SK-N-SH treated with all-trans-retinoic acid at 6 μM for 48 hours (cell line): ENCODE results near the gene TSHB.

ENCODE experiments used
- BACH2 ChIP-seq: fragments of 250-450 bp; sonication (Bioruptor Pico); IDR thresholded peaks from 2 replicates; pipeline ENCODE4 v1.9.0; 2021; ENCODE audit warnings: mild to moderate bottlenecking, borderline replicate concordance
- TCF4 ChIP-seq: fragments of 250-450 bp; sonication (Bioruptor Pico); IDR thresholded peaks from 2 replicates; pipeline ENCODE4 v1.8.0; 2021; ENCODE audit warnings: mild to moderate bottlenecking, moderate library complexity, borderline replicate concordance
- ZFP3 ChIP-seq: fragments of 250-450 bp; sonication (Bioruptor Pico); IDR thresholded peaks from 2 replicates; pipeline ENCODE4 v1.5.0; 2020; ENCODE audit warnings: mild to moderate bottlenecking, moderate library complexity
- ZFP30 ChIP-seq: fragments of 450-650 bp; formaldehyde crosslinking; IDR thresholded peaks from 2 replicates; pipeline ENCODE4 v1.5.0; 2022; ENCODE audit warnings: mild to moderate bottlenecking, moderate library complexity
- ZNF8 ChIP-seq: fragments of 450-650 bp; formaldehyde crosslinking; IDR thresholded peaks from 2 replicates; pipeline ENCODE4 v1.5.0; 2020; ENCODE audit warnings: mild to moderate bottlenecking, moderate library complexity
- TF ChIP-seq, protein P1 (sequence below): fragments of 250-450 bp; sonication (Bioruptor Pico); IDR thresholded peaks from 2 replicates; pipeline ENCODE4 v1.5.1; 2020; ENCODE audit warnings: low read depth, mild to moderate bottlenecking, moderate library complexity
- TF ChIP-seq, protein P2 (sequence below): fragments of 250-450 bp; sonication (Bioruptor Pico); IDR thresholded peaks from 2 replicates; pipeline ENCODE4 v1.8.0; 2020; ENCODE audit warnings: mild to moderate bottlenecking, moderate library complexity, borderline replicate concordance

DNA sequence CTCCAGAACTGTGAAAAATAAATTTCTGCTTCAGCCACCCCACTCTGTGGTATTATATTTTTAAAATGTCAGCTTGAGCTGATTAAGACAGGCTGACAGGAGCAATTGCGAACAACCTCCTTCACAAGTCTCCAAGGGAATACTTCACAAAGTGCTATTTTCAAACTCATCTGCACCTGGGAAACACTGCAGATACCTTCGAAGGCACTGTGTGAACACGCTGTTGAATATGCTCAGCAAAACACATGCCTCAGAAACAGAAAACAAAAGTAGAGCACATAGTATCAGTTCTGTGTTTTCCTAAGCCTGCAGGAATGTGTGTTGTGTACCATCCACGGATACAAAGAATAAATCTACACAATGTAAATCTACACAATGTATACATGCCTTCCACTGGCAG, 49.1 kb downstream of the TSHB start:
- no peak for TF ChIP-seq TCF4 (CRISPR knock-in tag)
- TF ChIP-seq, protein P1, sequence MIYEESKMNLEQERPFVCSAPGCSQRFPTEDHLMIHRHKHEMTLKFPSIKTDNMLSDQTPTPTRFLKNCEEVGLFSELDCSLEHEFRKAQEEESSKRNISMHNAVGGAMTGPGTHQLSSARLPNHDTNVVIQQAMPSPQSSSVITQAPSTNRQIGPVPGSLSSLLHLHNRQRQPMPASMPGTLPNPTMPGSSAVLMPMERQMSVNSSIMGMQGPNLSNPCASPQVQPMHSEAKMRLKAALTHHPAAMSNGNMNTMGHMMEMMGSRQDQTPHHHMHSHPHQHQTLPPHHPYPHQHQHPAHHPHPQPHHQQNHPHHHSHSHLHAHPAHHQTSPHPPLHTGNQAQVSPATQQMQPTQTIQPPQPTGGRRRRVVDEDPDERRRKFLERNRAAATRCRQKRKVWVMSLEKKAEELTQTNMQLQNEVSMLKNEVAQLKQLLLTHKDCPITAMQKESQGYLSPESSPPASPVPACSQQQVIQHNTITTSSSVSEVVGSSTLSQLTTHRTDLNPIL (CRISPR knock-in tag): no peak
- no peak for TF ChIP-seq ZFP3 (CRISPR knock-in tag)
- TF ChIP-seq ZFP30 (CRISPR knock-in tag): no peak
- no peak for TF ChIP-seq BACH2
- TF ChIP-seq, protein P2, sequence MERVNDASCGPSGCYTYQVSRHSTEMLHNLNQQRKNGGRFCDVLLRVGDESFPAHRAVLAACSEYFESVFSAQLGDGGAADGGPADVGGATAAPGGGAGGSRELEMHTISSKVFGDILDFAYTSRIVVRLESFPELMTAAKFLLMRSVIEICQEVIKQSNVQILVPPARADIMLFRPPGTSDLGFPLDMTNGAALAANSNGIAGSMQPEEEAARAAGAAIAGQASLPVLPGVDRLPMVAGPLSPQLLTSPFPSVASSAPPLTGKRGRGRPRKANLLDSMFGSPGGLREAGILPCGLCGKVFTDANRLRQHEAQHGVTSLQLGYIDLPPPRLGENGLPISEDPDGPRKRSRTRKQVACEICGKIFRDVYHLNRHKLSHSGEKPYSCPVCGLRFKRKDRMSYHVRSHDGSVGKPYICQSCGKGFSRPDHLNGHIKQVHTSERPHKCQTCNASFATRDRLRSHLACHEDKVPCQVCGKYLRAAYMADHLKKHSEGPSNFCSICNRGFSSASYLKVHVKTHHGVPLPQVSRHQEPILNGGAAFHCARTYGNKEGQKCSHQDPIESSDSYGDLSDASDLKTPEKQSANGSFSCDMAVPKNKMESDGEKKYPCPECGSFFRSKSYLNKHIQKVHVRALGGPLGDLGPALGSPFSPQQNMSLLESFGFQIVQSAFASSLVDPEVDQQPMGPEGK (CRISPR knock-in tag): no peak
- TF ChIP-seq ZNF8: no peak
